ENCODE measurements around the gene UMAD1. TPM values are rescaled to one million over a fixed set of nuclear protein-coding genes. Genes with fewer than 3 reads are reported as not detected.
A peak's percentile ranks its signal among the peaks of the same experiment; 100 is the strongest.

UMAD1 gene
- total and polyA plus RNA-seq, 2 of the 4 experiments (the other 2 are of a cell fraction): 5.2 to 8.4 TPM

- Histone ChIP-seq H2BK120ac (ENCODE audit: low read depth, low read length) (no peak overlapping the region), H4K5ac (ENCODE audit: low read depth, low read length) (no peak overlapping the region), H3K27ac (ENCODE audit: insufficient read depth, low read length) (no peak overlapping the region), H2BK20ac (ENCODE audit: low read depth, low read length) (no peak overlapping the region), H3K4ac (ENCODE audit: low read depth, low read length) (no peak overlapping the region), H4K91ac (ENCODE audit: insufficient read depth, low read depth, low read length) (no peak overlapping the region), H3K4me2 (ENCODE audit: low read depth, low read length) (no peak overlapping the region), H3K23ac (ENCODE audit: low read depth, low read length) (no peak overlapping the region), H3K79me1 (ENCODE audit: low read depth in 1 of 2, low read length in 2 of 2) (no peaks in the 10 kb centered on the region), H2AK9ac (replicated peaks; ENCODE audit: low read depth, low read length, poor library complexity) (no peak overlapping the region), H3K9me3 (ENCODE audit: control insufficient read depth, insufficient read depth, low read length) (no peaks in the 10 kb centered on the region), H3K9ac (ENCODE audit: low read depth, low read length) (no peak overlapping the region), H2BK15ac (ENCODE audit: low read depth, low read length) (no peak overlapping the region), H2AK5ac (ENCODE audit: low read depth, low read length) (no peak overlapping the region), H3K56ac (ENCODE audit: extremely low read depth, insufficient read depth, low read length) (no peak overlapping the region), H3K27me3 (ENCODE audit: control insufficient read depth, insufficient read depth, low read length) (no peaks in the 10 kb centered on the region), H3K14ac (replicated peaks; ENCODE audit: low read depth, low read length) (no peak overlapping the region), H3K9me1 (ENCODE audit: insufficient read depth, low read length) (peaks cover 3% of the 10 kb centered on the region; the same call in 1 of the 2 replicates), H3K36me3 (ENCODE audit: control insufficient read depth, insufficient read depth, low read length) (peaks cover 1% of the 10 kb centered on the region; the same call in 1 of the 2 replicates), H4K8ac (ENCODE audit: low read depth in 2 of 2, low read length in 2 of 2) (no peak overlapping the region), H2BK5ac (ENCODE audit: low read depth, low read length, poor library complexity, severe bottlenecking) (no peak overlapping the region), H3K18ac (ENCODE audit: low read depth, low read length) (peak overlapping the region; percentile 61; the same call in 1 of the 2 replicates), H2AFZ (replicated peaks; ENCODE audit: low read length, poor library complexity) (no peak overlapping the region), H3K4me3 (ENCODE audit: insufficient read depth, low read depth, low read length) (no peak overlapping the region), H3K4me1 (ENCODE audit: control insufficient read depth, insufficient read depth, low read length) (peaks cover 10% of the 10 kb centered on the region), H4K20me1 (ENCODE audit: insufficient read depth, low read length) (no peaks in the 10 kb centered on the region)
- ChIA-PET POLR2A (ENCODE audit: unreplicated experiment) (no interaction called here), CTCF (no interaction called here)
- DNase-seq (no peak), ATAC-seq (ENCODE audit: low read depth) (no peak)
- no TSS peak for BruUV-seq (replicated peaks)
- WGBS, 2 experiments (ENCODE audit: extremely low coverage in 2 of 2, insufficient read length in 1 of 2): no CpG with 5 or more reads among the region's 1 CpG
- intact Hi-C loops (cut with micrococcal nuclease) (no loop called here), in situ Hi-C loops (cut with MboI; ENCODE audit: low sequenced_read_pairs) (no loop called here), dilution Hi-C loops (cut with HindIII; ENCODE audit: low sequenced_read_pairs, unreplicated experiment) (no loop called here)
- no peak for TF ChIP-seq RFX5 (IDR thresholded peaks at IDR 0.05; ENCODE audit: low read depth, low read length)
- no peak for TF ChIP-seq MXI1 (IDR thresholded peaks at IDR 0.05; ENCODE audit: borderline replicate concordance, low read depth, low read length)
- no peak for TF ChIP-seq FOS (IDR thresholded peaks at IDR 0.05; ENCODE audit: low read depth, low read length)
- TF ChIP-seq CTCF (conservative IDR thresholded peaks at IDR 0.05; ENCODE audit: low read depth, low read length): no peak
- no peak for TF ChIP-seq USF2 (IDR thresholded peaks at IDR 0.05; ENCODE audit: low read depth, low read length)
- no peak for TF ChIP-seq RCOR1 (IDR thresholded peaks at IDR 0.05; ENCODE audit: insufficient replicate concordance, low read length)
- no peak for TF ChIP-seq CEBPB (IDR thresholded peaks at IDR 0.05; ENCODE audit: low read depth, low read length)
- no peak for TF ChIP-seq RAD21 (IDR thresholded peaks at IDR 0.05; ENCODE audit: low read length)
- no peak for TF ChIP-seq MAFK (IDR thresholded peaks at IDR 0.05; ENCODE audit: low read depth, low read length)
- TF ChIP-seq POLR2A (IDR thresholded peaks at IDR 0.05; ENCODE audit: low read depth, low read length): no peak
- no peak for TF ChIP-seq MAZ (IDR thresholded peaks at IDR 0.05; ENCODE audit: borderline replicate concordance, low read depth, low read length)
- TF ChIP-seq ELK1 (IDR thresholded peaks at IDR 0.05; ENCODE audit: borderline replicate concordance, low read depth, low read length): no peak
- TF ChIP-seq SMC3 (IDR thresholded peaks at IDR 0.05; ENCODE audit: low read depth, low read length): no peak
- TF ChIP-seq BHLHE40 (IDR thresholded peaks at IDR 0.05; ENCODE audit: low read depth, low read length): no peak
- no peak for TF ChIP-seq CHD1 (IDR thresholded peaks at IDR 0.05; ENCODE audit: low read depth, low read length)
- no peak for TF ChIP-seq NFE2L2 (IDR thresholded peaks at IDR 0.05; ENCODE audit: low read depth, low read length)
These were observed 153.4 kb downstream of the UMAD1 start for GRCh38 chr7:7793921-7794320.
